KMS-11 (cell line): Measurements from ENCODE around the gene PAX9.

Source experiments
- H2AFZ ChIP-seq: fragments of 200-600 bp; sonication (generic); 2 replicates; pipeline ENCODE4 v1.6.1; 2016; ENCODE audit warnings: antibody characterized with exemption, mixed run types, low read depth
- H3K27ac ChIP-seq: fragments of 200-600 bp; sonication (generic); 2 replicates; pipeline ENCODE4 v1.6.1; 2016; ENCODE audit warnings: mild to moderate bottlenecking, mixed run types
- H3K27me3 ChIP-seq: fragments of 200-600 bp; sonication (generic); 2 replicates; pipeline ENCODE4 v1.6.1; 2017; ENCODE audit warnings: mild to moderate bottlenecking, low read depth, mixed run types, moderate library complexity; ENCODE audit not compliant: insufficient read depth
- H3K36me3 ChIP-seq: fragments of 200-600 bp; sonication (generic); 2 replicates; pipeline ENCODE4 v1.6.1; 2017; ENCODE audit warnings: mild to moderate bottlenecking, mixed run types; ENCODE audit not compliant: insufficient read depth
- H3K4me1 ChIP-seq: fragments of 200-600 bp; sonication (generic); 2 replicates; pipeline ENCODE4 v1.6.1; 2016; ENCODE audit warnings: mild to moderate bottlenecking, low read depth, mixed run types; ENCODE audit not compliant: poor library complexity, severe bottlenecking
- H3K4me2 ChIP-seq: fragments of 200-600 bp; sonication (generic); 2 replicates; pipeline ENCODE4 v1.7.0; 2016; ENCODE audit warnings: mild to moderate bottlenecking, mixed run types
- H3K4me3 ChIP-seq: fragments of 200-600 bp; sonication (generic); IDR thresholded peaks from 2 replicates; pipeline ENCODE4 v1.6.1; 2017; ENCODE audit warnings: low read depth, low read length, mixed read lengths; ENCODE audit not compliant: insufficient read depth
- H3K79me2 ChIP-seq: fragments of 200-600 bp; sonication (generic); 2 replicates; pipeline ENCODE4 v1.6.1; 2016; ENCODE audit warnings: low read depth, mixed run types; ENCODE audit not compliant: insufficient read depth
- H3K9ac ChIP-seq: fragments of 200-600 bp; sonication (generic); 2 replicates; pipeline ENCODE4 v1.6.1; 2016; ENCODE audit warnings: mild to moderate bottlenecking, mixed run types
- H4K20me1 ChIP-seq: fragments of 200-600 bp; sonication (generic); 2 replicates; pipeline ENCODE4 v1.6.1; 2016; ENCODE audit warnings: mild to moderate bottlenecking, mixed run types; ENCODE audit not compliant: insufficient read depth
- CTCF ChIP-seq: fragments of 200-600 bp; sonication (generic); conservative IDR thresholded peaks from 2 replicates; pipeline ENCODE4 v1.6.1; 2017; ENCODE audit warnings: low read depth, mild to moderate bottlenecking, antibody characterized with exemption, low read length, moderate library complexity, mixed read lengths

PAX9 gene

GRCh38 chr14:36724162-36724561, 62.5 kb downstream of the PAX9 start:
- Histone ChIP-seq H3K4me2 (no peak overlapping the region), H3K4me1 (no peaks in the 10 kb centered on the region), H4K20me1 (no peaks in the 10 kb centered on the region), H3K27ac (no peak overlapping the region), H3K27me3 (no peaks in the 10 kb centered on the region), H3K9ac (no peak overlapping the region), H3K79me2 (no peaks in the 10 kb centered on the region), H2AFZ (no peak overlapping the region), H3K4me3 (no peak overlapping the region), H3K36me3 (no peaks in the 10 kb centered on the region)
- no peak for TF ChIP-seq CTCF

GRCh38 chr14:36726128-36726527, 64.5 kb downstream of the PAX9 start:
- no peak overlapping the region for H3K4me2 ChIP-seq
- H3K27ac ChIP-seq: no peak overlapping the region
- H3K4me3 ChIP-seq: no peak overlapping the region
- no peaks in the 10 kb centered on the region for H3K79me2 ChIP-seq
- no peak overlapping the region for H3K9ac ChIP-seq
- TF ChIP-seq CTCF: no peak
- no peaks in the 10 kb centered on the region for H3K36me3 ChIP-seq
- no peaks in the 10 kb centered on the region for H4K20me1 ChIP-seq
- H3K4me1 ChIP-seq: no peaks in the 10 kb centered on the region
- no peak overlapping the region for H2AFZ ChIP-seq
- H3K27me3 ChIP-seq: no peaks in the 10 kb centered on the region
